Renal pelvis (tissue), 4 donors: ENCODE measurements around the gene FOXC2. TPM values are rescaled to one million over a fixed set of nuclear protein-coding genes. Genes with fewer than 3 reads are reported as not detected.
A peak's percentile ranks its signal among the peaks of the same experiment; 100 is the strongest.

ENCODE experiments used
- DNase-seq: peaks from one replicate; pipeline ENCODE4 v3.0.0-alpha.2; 2013
- polyA plus RNA-seq, 3 donors: library from polyadenylated mRNA; unstranded; fragments of 120-200 nt; gene quantifications; one replicate each; pipeline ENCODE4 v1.2.1, GENCODE V29; 2013; ENCODE audit not compliant: insufficient read length in 3 of 3

The FOXC2 gene
- polyA plus RNA-seq, 3 donors, result 38.0 to 56.3 (median 48.5) TPM

- no peak for DNase-seq
Observed at GRCh38 chr16:86550281-86550680, 16.3 kb upstream of the FOXC2 start.

- DNase-seq, result no peak
Observed at GRCh38 chr16:86553356-86553755, 13.3 kb upstream of the FOXC2 start.

GRCh38 chr16:86554599-86554916 lies 12.1 kb upstream of the FOXC2 start:
- DNase-seq, result no peak

- peak; percentile 93 for DNase-seq
Observed at GRCh38 chr16:86554917-86555703, 11.5 kb upstream of the FOXC2 start, which contains the start of gene MTHFSD. Gene MTHFSD (minus strand): TSS chr16:86555235. CDS start chr16:86555184, 51 bp downstream.

GRCh38 chr16:86555704-86556075 lies 10.9 kb upstream of the FOXC2 start:
- no peak for DNase-seq

- no peak for DNase-seq
Observed at GRCh38 chr16:86556576-86556975, 10.1 kb upstream of the FOXC2 start.

- DNase-seq, result no peak
Observed at GRCh38 chr16:86557587-86557986, 9.0 kb upstream of the FOXC2 start.

GRCh38 chr16:86558355-86559193 lies 8.1 kb upstream of the FOXC2 start:
- DNase-seq, result no peak

GRCh38 chr16:86559802-86560305 lies 6.8 kb upstream of the FOXC2 start:
- DNase-seq, result no peak

- DNase-seq, result no peak
Observed at GRCh38 chr16:86562356-86562755, 4.3 kb upstream of the FOXC2 start.

GRCh38 chr16:86563469-86564345 lies 2.9 kb upstream of the FOXC2 start:
- peak; percentile 91 for DNase-seq

- DNase-seq, result no peak
Observed at GRCh38 chr16:86565181-86565631, 1.4 kb upstream of the FOXC2 start.

- DNase-seq, result no peak
Observed at GRCh38 chr16:86565644-86566511, 751 bp upstream of the FOXC2 start.

- no peak for DNase-seq
Observed at GRCh38 chr16:86566966-86567700, 504 bp downstream of the FOXC2 start.

GRCh38 chr16:86567701-86568581 lies 1.3 kb downstream of the FOXC2 start:
- DNase-seq, result no peak

- DNase-seq, result no peak
Observed at GRCh38 chr16:86568677-86569623, 2.3 kb downstream of the FOXC2 start.

GRCh38 chr16:86569701-86570447 lies 3.2 kb downstream of the FOXC2 start:
- DNase-seq, result no peak
